Gastroesophageal sphincter (tissue), 3 donors: ENCODE data around the gene TADA2B.

ENCODE experiments used
- CTCF ChIP-seq, 4 experiments: fragments of 200-600 bp in 2 of 4; fragments of 450-650 bp in 2 of 4; sonication (generic) in 1 of 4; IDR thresholded peaks; one replicate each; pipeline ENCODE4 v1.5.1; 2017 to 2019; ENCODE audit warnings: antibody characterized with exemption in 4 of 4, mild to moderate bottlenecking in 2 of 4, moderate library complexity in 2 of 4
- EP300 ChIP-seq: sonication (generic); formaldehyde crosslinking; IDR thresholded peaks from one replicate; pipeline ENCODE4 v1.6.1; 2017; ENCODE audit warnings: antibody characterized with exemption, mild to moderate bottlenecking
- POLR2A ChIP-seq, 2 donors: fragments of 450-650 bp; IDR thresholded peaks; one replicate each; pipeline ENCODE4 v1.6.1; 2017; ENCODE audit warnings: antibody characterized with exemption in 2 of 2, mild to moderate bottlenecking in 2 of 2, moderate library complexity in 1 of 2

- TF ChIP-seq POLR2A (IDR thresholded peaks at IDR 0.05): no peak
- no peak for TF ChIP-seq CTCF (IDR thresholded peaks at IDR 0.05)
- TF ChIP-seq EP300: no peak
Measured at GRCh38 chr4:7021930-7022664, 21.1 kb upstream of the TADA2B start.
